Kidney (tissue), 14 donors: Measurements from ENCODE around the gene SLC3A2. TPM values are rescaled to one million over a fixed set of nuclear protein-coding genes. Genes with fewer than 3 reads are reported as not detected.

Source experiments
- DNase-seq, 5 donors: peaks; one replicate each; pipeline ENCODE4 v3.0.0-alpha.2; 2013 to 2020
- FAIRE-seq: peaks from 2 replicates; lab custom pipeline; 2012; peaks lifted over from hg19 to GRCh38; lab: Jason Lieb, UNC
- H3K27ac ChIP-seq, 2 donors: one replicate each; pipeline ENCODE4 v1.7.0; 2013; ENCODE audit warnings: low read depth in 2 of 2, low read length in 2 of 2, inconsistent platforms in 1 of 2
- H3K27me3 ChIP-seq: one replicate; pipeline ENCODE4 v1.7.1; 2013; ENCODE audit warnings: low read length, inconsistent platforms; ENCODE audit not compliant: control insufficient read depth, insufficient read depth
- H3K36me3 ChIP-seq, 3 donors: one replicate each; pipeline versions ENCODE4 v1.7.0 to v1.7.1; 2013; ENCODE audit warnings: low read length in 3 of 3, control low read depth in 1 of 3, inconsistent platforms in 1 of 3; ENCODE audit not compliant: insufficient read depth in 3 of 3, control insufficient read depth in 2 of 3
- H3K4me1 ChIP-seq, 3 donors: one replicate each; pipeline versions ENCODE4 v1.7.0 to v1.7.1; 2013; ENCODE audit warnings: low read length in 3 of 3, inconsistent platforms in 1 of 3, low read depth in 1 of 3; ENCODE audit not compliant: control insufficient read depth in 2 of 3, insufficient read depth in 2 of 3
- H3K4me3 ChIP-seq, 3 donors: one replicate each; pipeline versions ENCODE4 v1.7.0 to v1.8.1; 2013; ENCODE audit warnings: low read length in 3 of 3, control low read depth in 1 of 3, inconsistent platforms in 1 of 3
- H3K9ac ChIP-seq, 3 donors: one replicate each; pipeline versions ENCODE4 v1.7.0 to v1.7.1; 2013; ENCODE audit warnings: low read length in 3 of 3, control low read depth in 1 of 3, inconsistent platforms in 1 of 3
- H3K9me3 ChIP-seq, 3 donors: one replicate each; pipeline versions ENCODE4 v1.7.0 to v1.7.1; 2013; ENCODE audit warnings: low read length in 3 of 3, control low read depth in 1 of 3, inconsistent platforms in 1 of 3; ENCODE audit not compliant: control insufficient read depth in 2 of 3, insufficient read depth in 1 of 3
- intact Hi-C: fragments of 100-400 bp; cut with DNase I; formaldehyde crosslinking; loops from one replicate; pipeline ENCODE4 v1.11.1; 2022
- polyA plus RNA-seq: library from polyadenylated mRNA; stranded (reverse); fragments of 350-450 nt; fragmentation: Illumina TruSeq; extraction: RNeasy Lipid Tissue Mini Kit (QIAGEN cat#74804); gene quantifications from one replicate; pipeline ENCODE4 v1.2.3, GENCODE V29; 2014; ENCODE audit warnings: low read depth, low replicate concordance; ENCODE audit not compliant: insufficient read depth
- total RNA-seq: library from RNA; stranded (reverse); fragmentation: NEBNext Ultra II Directional; extraction: Animal tissue kit (Norgen Biotek cat#: 25700); gene quantifications from one replicate; pipeline ENCODE4 v1.2.1, GENCODE V29; 2021
- TF ChIP-seq, protein P1 (sequence below): IDR thresholded peaks from 3 replicates; pipeline ENCODE4 v1.5.1; 2012; ENCODE audit warnings: mild to moderate bottlenecking, moderate library complexity, borderline replicate concordance; ENCODE audit not compliant: insufficient read depth; ENCODE audit errors: extremely low read depth
- donor health status: control.
- donor health status: control.
- donor health status: control.
- donor health status: control.
- donor health status: control.
- donor health status: DM: yes; HTN: yes; CAD: no.
- donor health status: Normal renal cell carcinoma (clear cell type).

Gene SLC3A2
- total and polyA plus RNA-seq, 2 donors from 2014 or later, result 203 to 299 TPM

DNA sequence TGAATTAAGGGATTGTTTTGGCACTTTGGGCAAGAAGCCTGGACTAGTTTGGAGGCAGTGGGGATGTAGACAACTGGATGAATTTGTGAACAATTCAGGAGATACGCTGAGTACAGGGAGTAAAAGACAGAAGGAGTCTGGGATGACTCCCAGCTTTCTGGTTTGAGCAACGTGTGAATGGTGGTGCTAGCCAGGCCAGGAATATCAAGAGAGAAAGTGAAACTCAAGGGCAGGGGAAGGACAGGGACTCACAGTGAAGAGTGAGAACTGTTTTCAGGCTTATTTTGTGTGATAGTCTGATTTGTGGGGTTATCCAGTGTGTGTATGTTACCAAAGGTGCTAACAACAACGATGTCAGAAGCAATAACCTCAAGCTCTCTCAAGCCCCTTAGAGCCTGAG is 24.6 kb downstream of the SLC3A2 start:
- peaks cover 0 to 23% (median 11%) of the 10 kb centered on the region in 3 donors for H3K4me1 ChIP-seq
- TF ChIP-seq, protein P1, sequence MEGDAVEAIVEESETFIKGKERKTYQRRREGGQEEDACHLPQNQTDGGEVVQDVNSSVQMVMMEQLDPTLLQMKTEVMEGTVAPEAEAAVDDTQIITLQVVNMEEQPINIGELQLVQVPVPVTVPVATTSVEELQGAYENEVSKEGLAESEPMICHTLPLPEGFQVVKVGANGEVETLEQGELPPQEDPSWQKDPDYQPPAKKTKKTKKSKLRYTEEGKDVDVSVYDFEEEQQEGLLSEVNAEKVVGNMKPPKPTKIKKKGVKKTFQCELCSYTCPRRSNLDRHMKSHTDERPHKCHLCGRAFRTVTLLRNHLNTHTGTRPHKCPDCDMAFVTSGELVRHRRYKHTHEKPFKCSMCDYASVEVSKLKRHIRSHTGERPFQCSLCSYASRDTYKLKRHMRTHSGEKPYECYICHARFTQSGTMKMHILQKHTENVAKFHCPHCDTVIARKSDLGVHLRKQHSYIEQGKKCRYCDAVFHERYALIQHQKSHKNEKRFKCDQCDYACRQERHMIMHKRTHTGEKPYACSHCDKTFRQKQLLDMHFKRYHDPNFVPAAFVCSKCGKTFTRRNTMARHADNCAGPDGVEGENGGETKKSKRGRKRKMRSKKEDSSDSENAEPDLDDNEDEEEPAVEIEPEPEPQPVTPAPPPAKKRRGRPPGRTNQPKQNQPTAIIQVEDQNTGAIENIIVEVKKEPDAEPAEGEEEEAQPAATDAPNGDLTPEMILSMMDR, result no peak
- no peaks in the 10 kb centered on the region for H3K36me3 ChIP-seq
- H3K27me3 ChIP-seq, result no peaks in the 10 kb centered on the region
- no peak overlapping the region for H3K27ac ChIP-seq
- FAIRE-seq (no peak), DNase-seq (no peak)
- no peak overlapping the region for H3K4me3 ChIP-seq
- intact Hi-C loops, result loop anchor here (5.0 kb wide), 1 partner anchor 117 kb away; no protein-coding TSS in a partner anchor
- no peak overlapping the region for H3K9ac ChIP-seq
- H3K9me3 ChIP-seq, result no peaks in the 10 kb centered on the region

DNA sequence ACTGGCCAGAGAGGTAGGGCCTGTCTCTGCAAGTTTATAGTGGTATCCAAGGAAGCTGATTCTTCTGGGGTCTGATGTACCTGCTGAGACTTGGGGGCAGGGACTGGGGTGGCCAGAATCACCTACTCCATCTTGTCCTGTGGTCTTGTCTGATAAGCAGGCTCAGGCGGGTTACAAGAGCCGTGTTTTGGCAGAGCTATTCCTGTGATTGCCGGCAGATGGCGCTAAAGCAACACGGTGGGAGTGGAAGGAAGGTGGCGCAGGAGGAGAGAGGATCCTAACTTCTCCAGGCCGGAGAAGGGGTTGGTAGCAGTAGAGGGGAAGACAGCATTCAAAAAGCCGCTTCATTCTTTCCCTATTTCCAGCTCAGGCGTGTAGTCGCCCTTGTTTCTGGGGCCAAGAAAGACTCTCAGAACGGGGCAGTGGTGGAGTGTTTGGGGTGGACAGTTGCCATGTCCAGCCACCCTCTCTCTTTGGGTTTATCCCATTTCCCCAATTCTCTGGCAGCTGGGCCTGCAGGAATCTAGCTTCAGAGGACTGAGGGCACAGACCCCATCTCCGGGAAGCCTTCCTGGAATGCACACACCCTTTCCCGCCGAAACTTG is 25.3 kb downstream of the SLC3A2 start:
- no peak for FAIRE-seq

GRCh38 chr11:62908468-62909072 is 27.9 kb downstream of the SLC3A2 start:
- peak overlapping the region; percentile 56 to 69 for H3K27ac ChIP-seq
- no peaks in the 10 kb centered on the region for H3K36me3 ChIP-seq
- H3K4me3 ChIP-seq, result no peak overlapping the region
- DNase-seq (peak in 1 of 5 donors; percentile 46), FAIRE-seq (no peak)
- H3K9ac ChIP-seq, result peak overlapping the region in 1 of 3 donors; percentile 8
- TF ChIP-seq, protein P1, result no peak
- peaks cover 0 to 23% (median 11%) of the 10 kb centered on the region in 3 donors for H3K4me1 ChIP-seq
- no peaks in the 10 kb centered on the region for H3K9me3 ChIP-seq
- intact Hi-C loops, result loop anchor here (5.0 kb wide), 1 partner anchor 114 kb away; no protein-coding TSS in a partner anchor
- H3K27me3 ChIP-seq, result no peaks in the 10 kb centered on the region

More for the DNA sequence above, 25.3 kb downstream of the SLC3A2 start:
- H3K4me3 ChIP-seq, result no peak overlapping the region
- intact Hi-C loops, result loop anchor here (5.0 kb wide), 1 partner anchor 116 kb away; no protein-coding TSS in a partner anchor
- no peaks in the 10 kb centered on the region for H3K27me3 ChIP-seq
- no peak overlapping the region for H3K9ac ChIP-seq
- TF ChIP-seq, protein P1, result peak; percentile 100
- H3K36me3 ChIP-seq, result no peaks in the 10 kb centered on the region
- no peak overlapping the region for H3K27ac ChIP-seq
- DNase-seq, result peak; percentile 88 to 93 (median 90)
- peaks cover 0 to 23% (median 11%) of the 10 kb centered on the region in 3 donors for H3K4me1 ChIP-seq
- H3K9me3 ChIP-seq, result no peaks in the 10 kb centered on the region
